GM15510 (cell line): Measurements from ENCODE around the gene ZNF385B.

ENCODE experiments used
- POLR2A ChIP-seq: IDR thresholded peaks from 3 replicates; pipeline ENCODE4 v1.6.1; 2011; ENCODE audit warnings: borderline replicate concordance; ENCODE audit not compliant: insufficient read length; ENCODE audit errors: extremely low read depth

Gene ZNF385B

DNA sequence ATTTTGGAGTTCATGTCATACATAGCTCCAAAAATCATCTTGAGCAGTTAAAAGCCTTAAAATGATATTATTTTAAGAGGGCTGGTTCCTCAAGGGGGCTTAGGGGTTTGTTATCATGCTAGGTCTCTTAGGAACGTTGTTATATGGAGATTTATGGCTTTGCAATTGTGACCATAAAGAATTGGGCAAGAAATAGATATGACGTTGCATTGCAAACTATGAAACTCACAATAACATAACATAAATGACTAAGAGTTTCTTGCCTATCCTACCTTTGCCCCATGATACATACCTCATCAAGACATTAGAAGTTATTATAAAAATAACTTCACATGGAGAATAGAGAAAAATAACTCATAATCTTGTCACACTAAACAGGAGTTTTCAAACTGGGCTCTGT is 390.4 kb downstream of the ZNF385B start:
- TF ChIP-seq POLR2A: no peak

DNA sequence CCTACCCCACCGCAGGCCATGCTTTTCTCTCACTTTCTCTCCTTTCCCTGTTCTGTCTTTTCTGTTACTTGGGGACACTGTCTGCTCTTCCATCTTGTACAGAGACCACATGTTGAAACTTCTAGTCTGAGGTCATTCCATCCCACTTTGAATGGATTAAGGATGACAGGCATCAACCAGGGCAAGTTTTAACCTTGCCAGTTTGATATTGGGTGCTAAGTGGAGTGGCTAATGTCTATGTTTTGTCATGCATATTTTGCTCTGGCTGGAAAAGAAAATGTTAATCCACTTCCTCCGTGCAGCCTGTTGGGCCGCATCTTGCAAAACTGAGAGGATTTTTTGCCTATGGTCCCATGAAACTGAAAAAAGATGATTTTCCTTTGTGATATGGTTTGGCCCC is 391.3 kb downstream of the ZNF385B start:
- TF ChIP-seq POLR2A: no peak

DNA sequence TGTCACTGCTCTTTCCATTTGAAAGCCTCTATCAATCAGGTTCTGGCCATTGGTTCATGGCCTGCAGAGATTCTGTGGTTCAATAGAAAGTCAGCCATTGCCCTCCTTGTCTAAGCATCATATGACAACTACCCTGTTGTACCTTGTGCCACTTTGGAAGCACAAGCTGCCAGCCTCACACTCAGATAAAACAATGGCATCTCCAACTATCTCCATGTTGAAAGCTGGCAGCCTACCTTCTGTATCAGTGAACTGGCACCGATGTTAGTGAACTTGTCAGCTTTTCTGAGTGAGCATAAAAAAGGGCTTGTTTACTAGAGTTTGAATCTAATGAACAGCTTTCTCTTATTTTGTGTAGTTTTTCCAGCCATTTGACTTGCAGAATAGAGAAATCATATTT is 393.5 kb downstream of the ZNF385B start:
- TF ChIP-seq POLR2A: no peak

DNA sequence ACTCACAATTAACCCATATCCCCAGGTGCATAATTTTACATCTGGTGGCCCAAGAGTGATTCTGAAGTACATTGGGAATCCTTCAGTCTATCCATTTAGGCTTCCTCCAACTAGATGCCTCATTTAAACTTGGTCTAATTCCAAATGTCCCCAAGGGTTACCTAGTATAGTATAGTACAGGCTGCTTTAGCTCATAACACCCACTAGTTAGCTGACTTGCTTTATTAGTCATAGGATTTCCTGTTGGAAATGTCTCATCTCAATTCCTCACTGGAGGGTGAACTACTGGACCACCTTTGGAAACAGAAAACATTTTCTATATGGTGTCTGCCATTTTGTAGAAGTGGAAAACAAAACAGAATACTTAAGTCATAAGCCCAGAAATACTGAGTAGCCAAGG is 394.3 kb downstream of the ZNF385B start:
- no peak for TF ChIP-seq POLR2A

DNA sequence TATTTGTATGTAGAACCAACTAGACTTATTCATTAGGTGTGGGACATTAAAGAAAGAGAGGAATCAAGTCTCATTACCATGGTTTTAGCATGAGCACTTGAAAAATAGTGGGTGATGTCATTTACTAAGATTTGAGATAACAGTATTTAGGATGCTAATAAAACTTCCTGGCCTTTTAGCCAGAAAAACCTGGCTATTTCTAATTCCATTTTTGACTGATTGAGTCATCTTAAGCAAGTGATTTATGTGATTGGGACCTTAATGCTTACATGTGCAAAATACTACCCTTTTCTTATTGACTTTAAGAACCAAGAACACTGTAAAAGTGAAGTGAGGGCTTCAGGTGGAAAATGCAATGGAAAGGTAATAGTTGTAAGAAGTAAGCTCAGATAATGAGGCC is 400.0 kb downstream of the ZNF385B start:
- TF ChIP-seq POLR2A: no peak

DNA sequence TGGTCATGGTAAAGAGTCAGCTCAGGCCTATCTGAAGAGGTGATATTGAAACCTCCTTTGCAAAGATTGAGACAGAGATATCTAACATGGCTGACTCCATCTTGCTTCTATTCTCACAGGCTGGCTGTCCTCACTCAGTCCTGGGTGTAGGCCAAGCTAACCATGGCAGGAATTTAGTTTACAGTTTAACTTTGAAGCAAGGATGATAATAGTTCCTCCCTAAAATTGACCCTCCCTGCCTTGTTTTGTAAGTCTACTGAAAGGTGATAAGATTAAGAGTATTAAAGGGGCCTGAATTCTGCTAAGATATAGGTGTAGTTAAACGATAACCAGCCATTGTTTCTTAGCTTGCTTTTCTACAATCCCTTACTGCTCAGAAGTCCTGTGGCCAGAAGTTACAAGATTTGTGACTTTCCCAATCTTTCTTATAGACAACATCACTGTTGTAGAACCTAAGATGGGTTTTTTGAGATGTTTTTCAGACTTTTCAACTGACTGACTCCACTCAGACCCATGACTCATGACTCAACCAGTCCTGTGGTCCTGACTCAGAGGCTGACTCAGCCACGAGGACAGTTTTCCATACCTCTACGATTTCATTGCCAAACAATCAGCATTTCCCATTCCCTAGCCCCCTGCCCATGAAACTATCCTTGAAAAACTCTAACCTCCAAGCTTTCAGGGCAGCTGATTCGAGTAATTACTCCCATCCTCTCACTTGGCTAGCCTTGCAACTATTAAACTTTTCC is 401.1 kb downstream of the ZNF385B start:
- no peak for TF ChIP-seq POLR2A

DNA sequence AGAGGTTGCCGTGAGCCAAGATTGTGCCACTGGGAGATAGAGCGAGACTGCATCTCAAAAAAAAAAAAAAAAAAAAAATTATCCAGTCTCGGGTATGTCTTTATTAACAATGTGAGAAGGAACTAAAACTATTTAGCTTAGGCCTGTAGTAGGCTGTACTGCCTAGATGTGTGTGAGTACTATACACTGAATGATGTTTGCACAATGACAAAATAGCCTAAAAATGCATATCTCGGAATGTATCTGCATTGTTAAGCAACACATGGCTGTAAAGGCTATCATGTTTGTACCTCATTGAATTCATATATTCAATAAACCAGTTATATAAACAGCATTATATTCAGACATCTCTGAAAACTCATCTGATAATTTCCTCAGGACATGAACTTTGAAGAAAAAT is 405.6 kb downstream of the ZNF385B start:
- no peak for TF ChIP-seq POLR2A

DNA sequence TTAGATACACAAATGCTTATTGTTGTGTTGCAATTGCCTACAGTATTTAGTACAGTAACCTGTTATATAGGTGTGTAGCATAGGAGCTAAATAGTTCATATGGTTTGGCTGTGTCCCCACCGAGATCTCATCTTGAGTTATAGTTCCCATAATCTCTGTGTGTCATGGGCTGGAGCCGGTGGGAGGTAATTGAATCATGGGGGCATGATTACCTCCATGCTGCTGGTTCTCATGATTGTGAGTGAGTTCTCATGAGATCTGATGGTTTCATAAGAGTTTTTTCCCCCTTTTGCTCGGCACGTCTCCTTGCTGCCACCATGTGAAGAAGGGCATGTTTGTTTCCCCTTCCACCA is 406.3 kb downstream of the ZNF385B start:
- no peak for TF ChIP-seq POLR2A

DNA sequence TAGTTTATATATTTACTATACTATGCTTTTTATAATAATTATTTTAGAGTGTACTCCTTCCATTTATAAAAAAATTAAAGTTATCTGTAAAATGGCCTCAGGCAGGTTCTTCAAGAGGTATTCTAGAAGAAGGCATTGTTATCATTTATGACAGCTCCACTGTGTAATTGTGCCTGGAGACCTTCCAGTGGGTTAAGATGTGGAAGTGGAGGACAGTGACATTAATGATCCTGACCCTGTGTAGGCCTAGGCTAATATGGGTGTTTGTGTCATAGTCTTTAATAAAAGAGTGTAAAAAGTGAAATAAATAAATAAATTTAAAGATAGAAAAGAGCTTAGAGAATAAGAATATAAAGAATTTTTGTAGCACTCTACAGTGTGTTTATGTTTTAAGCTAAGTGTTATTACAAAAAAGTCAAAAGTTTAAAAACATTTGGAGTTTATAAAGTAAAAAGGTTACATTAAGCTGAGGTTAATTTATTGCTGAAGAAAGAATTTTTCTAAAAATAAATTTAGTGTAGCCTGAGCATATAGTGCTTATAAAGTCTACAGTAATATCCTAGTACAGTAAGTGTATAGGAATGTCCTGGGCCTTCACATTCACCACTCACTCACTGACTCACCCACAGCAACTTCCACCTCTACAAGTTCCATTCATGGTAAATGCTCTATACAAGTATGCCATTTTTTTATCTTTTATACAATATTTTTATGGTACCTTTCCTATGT is 406.8 kb downstream of the ZNF385B start:
- TF ChIP-seq POLR2A: no peak

DNA sequence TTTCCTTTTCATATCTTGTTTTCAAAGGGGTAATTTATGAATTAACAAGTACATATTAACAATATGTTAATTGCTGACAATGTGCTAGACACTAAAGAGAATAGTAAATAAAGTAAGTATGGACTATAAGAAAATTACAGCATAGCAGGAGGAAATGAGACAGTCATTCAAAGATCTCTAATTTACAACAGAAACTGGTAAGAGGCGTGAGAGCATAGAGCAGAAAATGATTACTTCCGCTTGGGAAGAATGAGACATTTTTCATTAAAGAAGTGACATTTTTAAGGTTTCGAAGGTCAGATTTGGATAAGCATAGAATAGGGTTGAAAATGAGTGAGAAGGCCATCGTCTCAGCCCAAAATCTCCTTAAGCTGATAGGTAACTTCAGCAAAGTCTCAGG is 412.4 kb downstream of the ZNF385B start:
- no peak for TF ChIP-seq POLR2A

DNA sequence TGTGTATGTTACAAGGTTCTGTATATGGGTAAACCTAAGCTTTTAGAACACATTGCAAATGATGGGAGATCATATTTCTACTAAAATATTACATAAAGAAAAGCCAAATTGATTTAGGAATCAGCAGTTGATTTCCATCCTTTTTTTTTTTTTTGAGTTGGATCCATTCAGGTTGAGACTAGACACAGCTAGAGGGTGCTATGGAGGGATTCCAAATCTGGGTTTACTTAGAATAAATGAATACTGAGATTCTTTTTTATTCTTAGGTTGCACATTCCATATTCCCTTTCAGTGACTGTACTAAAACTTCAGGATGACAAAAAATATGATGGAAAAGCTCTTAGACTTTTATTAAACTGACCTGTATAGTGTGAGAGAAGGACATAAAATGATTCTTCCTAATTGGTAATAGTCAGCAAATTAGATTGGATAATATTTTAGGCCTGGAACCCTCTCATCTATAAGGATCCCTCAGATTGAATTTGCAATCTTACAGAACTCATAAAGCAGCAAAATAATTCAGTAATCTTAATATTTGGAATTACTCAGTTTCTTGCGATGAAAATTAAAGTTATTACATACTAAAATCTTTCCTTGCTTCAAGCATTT is 413.5 kb downstream of the ZNF385B start:
- TF ChIP-seq POLR2A: no peak

DNA sequence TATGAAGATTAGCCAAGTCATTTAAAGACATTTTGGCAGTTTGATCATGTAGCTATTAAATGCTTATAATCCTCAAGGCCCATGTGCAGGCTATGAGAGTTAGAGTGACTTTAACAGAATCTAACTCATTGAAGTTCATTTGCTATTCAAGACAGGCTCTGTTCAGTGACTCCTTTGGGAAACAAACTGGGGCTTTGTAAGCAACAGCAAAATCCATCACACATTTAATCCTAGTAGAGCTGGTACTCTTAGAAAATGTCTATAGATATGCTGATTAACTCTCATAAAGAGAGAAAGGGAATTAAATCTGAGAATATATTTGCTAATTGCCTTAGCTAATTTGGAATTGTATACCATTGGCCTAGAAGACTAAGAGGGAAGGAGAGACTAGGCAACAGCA is 414.0 kb downstream of the ZNF385B start:
- TF ChIP-seq POLR2A: no peak

DNA sequence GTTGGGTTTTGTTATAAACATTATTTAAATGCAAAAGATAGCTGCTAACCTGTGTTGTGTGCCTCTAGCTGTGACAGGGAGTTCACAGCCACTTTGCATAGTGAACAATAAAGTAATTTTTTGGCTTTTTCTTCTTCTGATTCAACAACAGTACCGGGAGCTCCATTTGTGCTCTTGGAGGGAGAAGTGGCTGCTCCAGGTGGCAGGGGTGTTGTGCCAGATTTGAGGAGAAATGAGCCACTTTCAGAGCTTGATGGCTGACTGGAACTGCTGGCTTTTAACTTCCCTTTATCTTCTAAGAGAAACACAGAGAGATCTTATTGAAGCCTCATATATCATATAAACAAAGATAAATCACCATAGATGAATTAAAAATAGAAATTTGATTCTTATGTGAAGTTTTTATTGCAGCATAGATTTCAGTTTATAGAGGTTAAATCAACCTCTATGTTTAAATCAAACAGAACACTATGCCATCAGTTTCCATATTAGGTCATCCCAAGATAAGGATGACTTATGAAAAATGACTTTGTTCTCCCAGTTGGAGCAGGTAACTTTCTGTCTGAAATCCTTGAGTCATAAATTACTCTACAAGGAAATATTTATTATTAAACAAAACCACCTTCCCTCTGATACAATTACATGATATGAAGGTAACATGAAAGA is 414.8 kb downstream of the ZNF385B start:
- TF ChIP-seq POLR2A: no peak

DNA sequence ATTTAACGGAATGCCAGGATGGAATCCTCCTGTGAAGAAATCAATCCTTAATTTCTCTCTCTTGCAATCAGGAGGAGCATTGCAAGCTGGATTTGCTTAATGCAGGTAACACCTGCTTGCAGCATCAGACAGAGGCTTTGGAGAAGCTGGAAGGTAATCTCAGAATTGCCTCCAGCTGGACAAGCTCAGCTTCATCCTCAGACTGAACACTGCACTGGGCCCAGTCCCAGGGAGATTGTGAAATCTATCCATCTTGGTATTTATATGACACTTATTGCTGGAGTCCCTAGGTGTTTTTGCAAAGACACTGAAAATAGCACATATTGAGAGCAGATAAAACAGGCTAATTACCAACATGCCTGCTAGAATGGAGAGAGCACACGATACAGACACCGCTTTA is 417.4 kb downstream of the ZNF385B start:
- no peak for TF ChIP-seq POLR2A

DNA sequence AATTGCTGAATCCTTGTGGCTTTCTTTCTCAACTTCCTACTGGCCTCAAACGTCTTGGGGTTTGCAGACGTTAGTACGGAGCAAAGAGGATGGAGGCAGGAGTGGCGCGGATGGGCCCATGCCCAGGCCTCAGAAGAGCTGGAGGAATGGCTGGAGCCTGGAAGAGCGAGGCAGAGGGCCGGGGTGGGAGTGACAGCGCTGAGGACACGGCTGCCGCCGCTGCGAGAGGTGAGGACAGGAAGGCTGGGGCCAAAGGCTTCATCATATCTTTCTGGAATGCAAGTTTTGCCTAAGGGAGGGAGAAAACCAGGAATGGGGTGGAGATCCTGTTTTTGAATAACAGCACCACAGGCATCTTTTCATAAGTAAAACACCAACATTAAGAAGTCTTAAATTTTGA is 418.2 kb downstream of the ZNF385B start:
- TF ChIP-seq POLR2A: no peak
